ENCODE results near the gene GGN.

DNA sequence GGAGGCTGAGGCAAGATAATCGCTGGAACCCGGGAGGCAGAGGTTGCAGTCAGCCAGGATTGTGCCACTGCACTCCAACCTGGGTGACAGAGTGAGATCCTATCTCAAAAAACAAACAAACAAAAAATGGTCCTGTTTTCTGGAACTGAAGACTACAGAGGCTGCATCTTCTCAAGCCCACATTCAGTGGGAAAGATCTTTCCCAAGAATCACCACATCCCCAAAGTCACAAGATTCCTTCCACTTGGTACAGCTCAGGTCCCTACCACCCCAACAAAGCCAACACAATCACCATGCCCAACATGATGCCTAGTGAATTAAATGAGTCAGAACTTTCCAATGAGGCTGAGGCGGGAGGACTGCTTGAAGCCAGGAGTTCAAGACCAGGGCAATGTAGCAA is 37.0 kb downstream of the GGN start:
- TF ChIP-seq, protein P1, sequence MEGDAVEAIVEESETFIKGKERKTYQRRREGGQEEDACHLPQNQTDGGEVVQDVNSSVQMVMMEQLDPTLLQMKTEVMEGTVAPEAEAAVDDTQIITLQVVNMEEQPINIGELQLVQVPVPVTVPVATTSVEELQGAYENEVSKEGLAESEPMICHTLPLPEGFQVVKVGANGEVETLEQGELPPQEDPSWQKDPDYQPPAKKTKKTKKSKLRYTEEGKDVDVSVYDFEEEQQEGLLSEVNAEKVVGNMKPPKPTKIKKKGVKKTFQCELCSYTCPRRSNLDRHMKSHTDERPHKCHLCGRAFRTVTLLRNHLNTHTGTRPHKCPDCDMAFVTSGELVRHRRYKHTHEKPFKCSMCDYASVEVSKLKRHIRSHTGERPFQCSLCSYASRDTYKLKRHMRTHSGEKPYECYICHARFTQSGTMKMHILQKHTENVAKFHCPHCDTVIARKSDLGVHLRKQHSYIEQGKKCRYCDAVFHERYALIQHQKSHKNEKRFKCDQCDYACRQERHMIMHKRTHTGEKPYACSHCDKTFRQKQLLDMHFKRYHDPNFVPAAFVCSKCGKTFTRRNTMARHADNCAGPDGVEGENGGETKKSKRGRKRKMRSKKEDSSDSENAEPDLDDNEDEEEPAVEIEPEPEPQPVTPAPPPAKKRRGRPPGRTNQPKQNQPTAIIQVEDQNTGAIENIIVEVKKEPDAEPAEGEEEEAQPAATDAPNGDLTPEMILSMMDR (conservative IDR thresholded peaks at IDR 0.05 in 1 of 2, IDR thresholded peaks at IDR 0.05 in 1 of 2; ENCODE audit: low read depth in 1 of 2, low read length in 2 of 2), result no peak
- no peak for TF ChIP-seq EZH2 (IDR thresholded peaks at IDR 0.05; ENCODE audit: low read length, missing control alignments)

Measured in fibroblast of lung (primary cell).